Astrocyte of the cerebellum (primary cell): ENCODE results near the gene RAD51B.

Experiments
- DNase-seq: peaks from one replicate; pipeline ENCODE4 v3.0.0-alpha.2; 2011; ENCODE audit warnings: low read depth
- H3K4me3 ChIP-seq: 2 replicates; pipeline ENCODE4 v1.5.1; 2011; ENCODE audit warnings: mild to moderate bottlenecking, low read depth, low read length, moderate library complexity
- CTCF ChIP-seq: IDR thresholded peaks from 2 replicates; pipeline ENCODE4 v1.5.1; 2012; ENCODE audit warnings: low read length, low read depth, moderate library complexity, mild to moderate bottlenecking; ENCODE audit errors: missing control alignments
- in situ Hi-C: cut with HindIII; loops from 2 replicates; pipeline ENCODE4 v1.10.0; 2017; ENCODE audit warnings: low sequenced_read_pairs

Gene RAD51B

GRCh38 chr14:68534276-68534675, 714.7 kb downstream of the RAD51B start:
- DNase-seq = no peak
- in situ Hi-C loops = no loop called here
- H3K4me3 ChIP-seq = no peak overlapping the region
- no peak for TF ChIP-seq CTCF

- no peak for DNase-seq
- no peak for TF ChIP-seq CTCF
- H3K4me3 ChIP-seq = no peak overlapping the region
- in situ Hi-C loops = no loop called here
These were observed 715.9 kb downstream of the RAD51B start for GRCh38 chr14:68535404-68536017.

- H3K4me3 ChIP-seq = no peak overlapping the region
- in situ Hi-C loops = no loop called here
- no peak for TF ChIP-seq CTCF
- no peak for DNase-seq
These were observed 716.4 kb downstream of the RAD51B start for GRCh38 chr14:68536018-68536410.

- no peak for DNase-seq
- H3K4me3 ChIP-seq = no peak overlapping the region
- in situ Hi-C loops = no loop called here
- no peak for TF ChIP-seq CTCF
These were observed 719.1 kb downstream of the RAD51B start for GRCh38 chr14:68538639-68539038.

- no peak for DNase-seq
- H3K4me3 ChIP-seq = no peak overlapping the region
- in situ Hi-C loops = no loop called here
- TF ChIP-seq CTCF = no peak
These were observed 719.7 kb downstream of the RAD51B start for GRCh38 chr14:68539241-68539737.

GRCh38 chr14:68539789-68540188, 720.2 kb downstream of the RAD51B start:
- in situ Hi-C loops = no loop called here
- no peak overlapping the region for H3K4me3 ChIP-seq
- no peak for DNase-seq
- no peak for TF ChIP-seq CTCF
